ENCODE data around the gene EHBP1L1.

EHBP1L1 gene

GRCh38 chr11:65578134-65578533 is 2.3 kb downstream of the EHBP1L1 start (continued):
- TF ChIP-seq POU6F1 (CRISPR knock-in tag; IDR thresholded peaks at IDR 0.05; ENCODE audit: borderline replicate concordance, low read depth), result no peak
- TF ChIP-seq ISL1 (CRISPR knock-in tag; IDR thresholded peaks at IDR 0.05), result no peak
- TF ChIP-seq PPARA (CRISPR knock-in tag; IDR thresholded peaks at IDR 0.05; ENCODE audit: borderline replicate concordance), result no peak
- no peak for TF ChIP-seq ZFP30 (CRISPR knock-in tag; IDR thresholded peaks at IDR 0.05)

- ATAC-seq, result no peak
- no peak for TF ChIP-seq RARB (CRISPR knock-in tag; IDR thresholded peaks at IDR 0.05)
- no peak for TF ChIP-seq ZFP30 (CRISPR knock-in tag; IDR thresholded peaks at IDR 0.05)
- TF ChIP-seq GLIS3 (CRISPR knock-in tag; IDR thresholded peaks at IDR 0.05), result no peak
- no peak for TF ChIP-seq TOX (CRISPR knock-in tag; IDR thresholded peaks at IDR 0.05; ENCODE audit: borderline replicate concordance)
- no peak for TF ChIP-seq PATZ1 (CRISPR knock-in tag; IDR thresholded peaks at IDR 0.05; ENCODE audit: borderline replicate concordance)
These were observed 2.8 kb downstream of the EHBP1L1 start for GRCh38 chr11:65578667-65579066.

GRCh38 chr11:65579291-65579690 is 3.4 kb downstream of the EHBP1L1 start:
- TF ChIP-seq CSDC2 (CRISPR knock-in tag; IDR thresholded peaks at IDR 0.05), result no peak
- no peak for TF ChIP-seq ARNTL (CRISPR knock-in tag; IDR thresholded peaks at IDR 0.05; ENCODE audit: borderline replicate concordance, low read depth)
- no peak for TF ChIP-seq TSHZ2 (CRISPR knock-in tag; IDR thresholded peaks at IDR 0.05)
- no peak for TF ChIP-seq PPARA (CRISPR knock-in tag; IDR thresholded peaks at IDR 0.05; ENCODE audit: borderline replicate concordance)
- no peak for TF ChIP-seq GLIS3 (CRISPR knock-in tag; IDR thresholded peaks at IDR 0.05)
- no peak for TF ChIP-seq ESRRG (CRISPR knock-in tag; IDR thresholded peaks at IDR 0.05)
- TF ChIP-seq ZFP30 (CRISPR knock-in tag; IDR thresholded peaks at IDR 0.05), result no peak
- TF ChIP-seq OSR1 (CRISPR knock-in tag; IDR thresholded peaks at IDR 0.05), result no peak
- TF ChIP-seq ZNF565 (CRISPR knock-in tag; conservative IDR thresholded peaks at IDR 0.05; ENCODE audit: low read depth), result no peak
- no peak for TF ChIP-seq ZFP3 (CRISPR knock-in tag; IDR thresholded peaks at IDR 0.05)
- TF ChIP-seq TOX (CRISPR knock-in tag; IDR thresholded peaks at IDR 0.05; ENCODE audit: borderline replicate concordance), result no peak
- TF ChIP-seq ZC3H10 (CRISPR knock-in tag; IDR thresholded peaks at IDR 0.05), result no peak
- TF ChIP-seq PATZ1 (CRISPR knock-in tag; IDR thresholded peaks at IDR 0.05; ENCODE audit: borderline replicate concordance), result no peak
- TF ChIP-seq POU6F1 (CRISPR knock-in tag; IDR thresholded peaks at IDR 0.05; ENCODE audit: borderline replicate concordance, low read depth), result no peak
- no peak for TF ChIP-seq BACH2 (CRISPR knock-in tag; IDR thresholded peaks at IDR 0.05; ENCODE audit: borderline replicate concordance)
- no peak for TF ChIP-seq TCF4 (CRISPR knock-in tag; IDR thresholded peaks at IDR 0.05; ENCODE audit: borderline replicate concordance)
- no peak for TF ChIP-seq ZNF70 (CRISPR knock-in tag; IDR thresholded peaks at IDR 0.05)
- no peak for TF ChIP-seq CREB5 (CRISPR knock-in tag; IDR thresholded peaks at IDR 0.05; ENCODE audit: low read depth)
- TF ChIP-seq ISL1 (CRISPR knock-in tag; IDR thresholded peaks at IDR 0.05), result no peak

More at GRCh38 chr11:65579291-65579690, 3.4 kb downstream of the EHBP1L1 start:
- ATAC-seq, result no peak
